GM12878 (cell line): ENCODE data around the gene RHOG. TPM values are rescaled to one million over a fixed set of nuclear protein-coding genes. Genes with fewer than 3 reads are reported as not detected.

Source experiments
- ATAC-seq: fragments of 200-7000 bp; cut with Tn5 transposase; 3 replicates; pipeline ENCODE4 v1.9.1; 2020; ENCODE audit warnings: mild to moderate bottlenecking, moderate library complexity
- BruUV-seq: library from RNA; stranded (reverse); fragments of 400-500 nt; replicated peaks from 2 replicates; lab custom pipeline; 2021; lab: Mats Ljungman, UMichigan
- CTCF ChIA-PET: fragments of 300-600 bp; sonication (Branson Sonifier 250); formaldehyde crosslinking; extraction: SDS; loops from one replicate; lab custom pipeline; 2021; ENCODE audit warnings: inconsistent platforms; lab: Yijun Ruan, JAX
- POLR2A ChIA-PET: fragments of 350-600 bp; formaldehyde crosslinking; extraction: SDS; loops from one replicate; lab custom pipeline; 2021; ENCODE audit warnings: inconsistent platforms; lab: Charles Lee
- RAD21 ChIA-PET: fragments of 300-600 bp; sonication (Branson Sonifier 250); formaldehyde crosslinking; loops from one replicate; lab custom pipeline; 2023; ENCODE audit warnings: antibody characterized with exemption; ENCODE audit not compliant: unreplicated experiment; lab: Charles Lee
- SMC1A ChIA-PET: fragments of 300-600 bp; sonication (Branson Sonifier 250); formaldehyde crosslinking; loops from one replicate; lab custom pipeline; 2023; ENCODE audit not compliant: unreplicated experiment, uncharacterized antibody; lab: Charles Lee
- DNase-seq: peaks from one replicate; pipeline ENCODE4 v3.0.0-alpha.2; 2011; ENCODE audit warnings: low read depth, low spot score
- FAIRE-seq: peaks from 3 replicates; lab custom pipeline; 2011; peaks lifted over from hg19 to GRCh38; lab: Jason Lieb, UNC
- H2AFZ ChIP-seq: 2 replicates; pipeline ENCODE4 v1.6.0; 2011; ENCODE audit warnings: low read depth, low read length, control low read depth; ENCODE audit not compliant: control insufficient read depth
- H3K27ac ChIP-seq: 2 replicates; pipeline ENCODE4 v1.5.1; 2011; ENCODE audit warnings: control low read depth; ENCODE audit not compliant: control insufficient read depth, insufficient read depth
- H3K27me3 ChIP-seq, 2 experiments: replicated peaks in 1 of 2; 2 replicates each; pipeline versions ENCODE4 v1.6.0 to v1.6.1; 2011; ENCODE audit warnings: low read length in 1 of 2; ENCODE audit not compliant: control insufficient read depth in 2 of 2, insufficient read depth in 2 of 2
- H3K36me3 ChIP-seq, 2 experiments: 2 replicates each; pipeline ENCODE4 v1.5.1; 2011; ENCODE audit warnings: low read length in 1 of 2; ENCODE audit not compliant: control insufficient read depth in 2 of 2, insufficient read depth in 2 of 2
- H3K4me1 ChIP-seq: 2 replicates; pipeline ENCODE4 v1.6.1; 2011; ENCODE audit warnings: mild to moderate bottlenecking, low read length, moderate library complexity, mixed read lengths; ENCODE audit not compliant: control insufficient read depth, insufficient read depth
- H3K4me2 ChIP-seq: 2 replicates; pipeline ENCODE4 v1.6.0; 2011; ENCODE audit warnings: control low read depth; ENCODE audit not compliant: control insufficient read depth, insufficient read depth
- H3K4me3 ChIP-seq: fragments of 200-600 bp; sonication (generic); 2 replicates; pipeline ENCODE4 v1.5.1; 2016
- H3K79me2 ChIP-seq: 2 replicates; pipeline ENCODE4 v1.6.0; 2011; ENCODE audit warnings: low read length; ENCODE audit not compliant: control insufficient read depth, insufficient read depth
- H3K9ac ChIP-seq: 2 replicates; pipeline ENCODE4 v1.8.0; 2011; ENCODE audit warnings: low read length, control low read depth, mixed read lengths; ENCODE audit not compliant: control insufficient read depth, insufficient read depth
- H3K9me3 ChIP-seq: replicated peaks from 3 replicates; pipeline ENCODE4 v1.5.1; 2011; ENCODE audit warnings: mild to moderate bottlenecking, low read length; ENCODE audit not compliant: control insufficient read depth, insufficient read depth
- H4K20me1 ChIP-seq: 2 replicates; pipeline ENCODE4 v1.6.0; 2011; ENCODE audit not compliant: control insufficient read depth, insufficient read depth
- ATF7 ChIP-seq: fragments of 450-650 bp; IDR thresholded peaks from 2 replicates; pipeline ENCODE4 v1.6.1; 2016; ENCODE audit warnings: low read depth, mild to moderate bottlenecking
- BHLHE40 ChIP-seq, 2 experiments: fragments of 450-650 bp in 1 of 2; IDR thresholded peaks; 2 replicates each; pipeline ENCODE4 v1.6.1; 2011 to 2017; ENCODE audit warnings: low read depth in 2 of 2, borderline replicate concordance in 1 of 2, improper control_type of control experiment in 1 of 2, low read length in 1 of 2, mild to moderate bottlenecking in 1 of 2
- BMI1 ChIP-seq: fragments of 450-650 bp; IDR thresholded peaks from 2 replicates; pipeline ENCODE4 v1.6.1; 2016; ENCODE audit warnings: mild to moderate bottlenecking, moderate library complexity, borderline replicate concordance
- BRCA1 ChIP-seq: IDR thresholded peaks from 2 replicates; pipeline ENCODE4 v1.6.1; 2011; ENCODE audit warnings: low read depth, low read length, improper control_type of control experiment
- NR2C1 ChIP-seq: fragments of 450-650 bp; IDR thresholded peaks from 2 replicates; pipeline ENCODE4 v1.6.1; 2017; ENCODE audit warnings: antibody characterized with exemption, mild to moderate bottlenecking, moderate library complexity
- PML ChIP-seq: IDR thresholded peaks from 2 replicates; pipeline ENCODE4 v1.6.1; 2012; ENCODE audit warnings: low read length, inconsistent platforms
- POLR2AphosphoS2 ChIP-seq: IDR thresholded peaks from 2 replicates; pipeline ENCODE4 v1.6.1; 2011; ENCODE audit warnings: low read depth, mild to moderate bottlenecking, low read length, improper control_type of control experiment, moderate library complexity
- RAD51 ChIP-seq: fragments of 450-650 bp; IDR thresholded peaks from 2 replicates; pipeline ENCODE4 v1.6.1; 2016; ENCODE audit warnings: moderate library complexity, mild to moderate bottlenecking, inconsistent platforms
- RFX5 ChIP-seq: IDR thresholded peaks from 2 replicates; pipeline ENCODE4 v1.6.1; 2011; ENCODE audit warnings: low read depth, low read length, improper control_type of control experiment
- SMAD1 ChIP-seq: fragments of 450-650 bp; IDR thresholded peaks from 2 replicates; pipeline ENCODE4 v1.6.1; 2018; ENCODE audit warnings: mild to moderate bottlenecking, low read depth; ENCODE audit not compliant: partially characterized antibody
- WGBS: methylation state at CpG from one replicate; pipeline ENCODE4 v1.1.6; 2016; ENCODE audit warnings: low lambda C conversion rate; ENCODE audit not compliant: insufficient replicate concordance, insufficient coverage; ENCODE audit errors: missing lambda C conversion rate; 5-methylcytosine and 5-hydroxymethylcytosine counted together
- in situ Hi-C: fragments of 300-500 bp; cut with MboI; formaldehyde crosslinking; loops from 9 replicates; pipeline ENCODE4 v1.14.3; 2018; ENCODE audit warnings: mixed read lengths
- intact Hi-C: fragments of 100-400 bp; cut with micrococcal nuclease; formaldehyde crosslinking; loops from one replicate; pipeline ENCODE4 v1.14.2; 2022; ENCODE audit not compliant: unreplicated experiment
- polyA plus RNA-seq, 11 experiments: library from polyadenylated mRNA; depleted of rRNA in 4 of 11; unstranded in 6 of 11; stranded (reverse) in 5 of 11; fragments of >200 nt; fragmentation: Nextera tagmentation in 4 of 11; fragmentation: Illumina TruSeq in 1 of 11; extraction: Ambion mirVana in 4 of 11; extraction: Trizol in 1 of 11; gene quantifications; 1 replicate in 1 of 11; 2 replicates in 10 of 11; pipeline versions ENCODE4 v1.2.1 to v1.2.3, GENCODE V29; 2011 to 2016; ENCODE audit warnings: inconsistent platforms in 2 of 11, missing spikeins in 2 of 11, low read depth in 1 of 11
- total RNA-seq, 4 experiments: library from RNA; depleted of rRNA in 3 of 4; stranded (reverse); fragments of >200 nt in 3 of 4; fragmentation: Illumina TruSeq in 1 of 4; extraction: Trizol in 1 of 4; gene quantifications; 2 replicates each; pipeline versions ENCODE4 v1.2.1 to v1.2.3, GENCODE V29; 2013 to 2021
- TF ChIP-seq, protein P1 (sequence below): fragments of 450-650 bp; conservative IDR thresholded peaks from 2 replicates; pipeline ENCODE4 v1.6.1; 2017; ENCODE audit warnings: mild to moderate bottlenecking, moderate library complexity

The RHOG gene
- total and polyA plus RNA-seq, 10 of the 15 experiments (the other 5 are each of a cell fraction or from before 2014, with no cell fraction given): 16.0 to 172 (median 94.8) TPM

DNA sequence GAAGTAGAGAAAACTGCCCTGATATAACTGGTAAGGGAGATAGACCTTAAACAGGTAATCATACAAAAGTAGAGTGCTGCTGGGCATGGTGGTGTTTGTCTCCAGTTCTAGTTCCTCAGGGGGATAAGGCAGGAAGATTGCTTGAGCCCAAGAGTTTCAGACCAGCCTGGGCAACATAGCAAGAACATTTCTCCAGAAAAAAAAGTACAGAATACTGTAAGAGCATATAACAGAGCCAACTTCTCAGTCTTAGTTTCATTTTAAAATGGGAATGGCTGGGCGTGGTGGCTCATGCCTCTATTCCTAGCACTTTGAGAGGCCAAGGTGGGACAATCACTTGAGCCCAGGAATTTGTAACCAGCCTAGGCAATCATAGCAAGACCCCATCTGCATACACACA, 4.5 kb upstream of the RHOG start:
- H3K4me3 ChIP-seq: no peak overlapping the region
- no peaks in the 10 kb centered on the region for H3K27me3 ChIP-seq
- FAIRE-seq: no peak
- no TSS peak for BruUV-seq
- intact Hi-C loops: no loop called here
- CTCF ChIA-PET: interaction anchor here (0.8 to 39.6 kb wide), 4 partner anchors 20 to 224 kb away, joined by 3 to 1047 read pairs (median 491); partner anchors contain the start of gene STIM1
- no peaks in the 10 kb centered on the region for H4K20me1 ChIP-seq
- 92% methylated on average over 1 of the region's 1 CpG for WGBS
- SMC1A ChIA-PET: interaction anchor here (0.9 to 21.1 kb wide), 5 partner anchors 7 to 227 kb away, joined by 3 to 805 read pairs (median 8); partner anchors contain the start of gene STIM1
- H2AFZ ChIP-seq: no peak overlapping the region
- peaks cover 5% of the 10 kb centered on the region for H3K79me2 ChIP-seq
- POLR2A ChIA-PET: interaction anchor here (0.7 to 12.0 kb wide), 2 partner anchors 9 to 228 kb away, joined by 4 to 242 read pairs; partner anchors contain the start of gene STIM1
- H3K4me2 ChIP-seq: no peak overlapping the region
- no peaks in the 10 kb centered on the region for H3K9me3 ChIP-seq
- no peak for TF ChIP-seq POLR2AphosphoS2
- no peak for TF ChIP-seq RFX5
- TF ChIP-seq BHLHE40 (IDR thresholded peaks at IDR 0.05; ENCODE audit: borderline replicate concordance in 1 of 2, low read depth in 2 of 2, low read length in 1 of 2): no peak
- TF ChIP-seq PML: no peak
- TF ChIP-seq BRCA1: no peak
- no peak for TF ChIP-seq ATF7
- TF ChIP-seq BMI1: no peak
- TF ChIP-seq, protein P1, sequence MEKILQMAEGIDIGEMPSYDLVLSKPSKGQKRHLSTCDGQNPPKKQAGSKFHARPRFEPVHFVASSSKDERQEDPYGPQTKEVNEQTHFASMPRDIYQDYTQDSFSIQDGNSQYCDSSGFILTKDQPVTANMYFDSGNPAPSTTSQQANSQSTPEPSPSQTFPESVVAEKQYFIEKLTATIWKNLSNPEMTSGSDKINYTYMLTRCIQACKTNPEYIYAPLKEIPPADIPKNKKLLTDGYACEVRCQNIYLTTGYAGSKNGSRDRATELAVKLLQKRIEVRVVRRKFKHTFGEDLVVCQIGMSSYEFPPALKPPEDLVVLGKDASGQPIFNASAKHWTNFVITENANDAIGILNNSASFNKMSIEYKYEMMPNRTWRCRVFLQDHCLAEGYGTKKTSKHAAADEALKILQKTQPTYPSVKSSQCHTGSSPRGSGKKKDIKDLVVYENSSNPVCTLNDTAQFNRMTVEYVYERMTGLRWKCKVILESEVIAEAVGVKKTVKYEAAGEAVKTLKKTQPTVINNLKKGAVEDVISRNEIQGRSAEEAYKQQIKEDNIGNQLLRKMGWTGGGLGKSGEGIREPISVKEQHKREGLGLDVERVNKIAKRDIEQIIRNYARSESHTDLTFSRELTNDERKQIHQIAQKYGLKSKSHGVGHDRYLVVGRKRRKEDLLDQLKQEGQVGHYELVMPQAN: no peak
- TF ChIP-seq SMAD1: no peak
- no peak for TF ChIP-seq RAD51
- TF ChIP-seq NR2C1: no peak
- TF ChIP-seq, all 136 proteins: peak for 0
- no peaks in the 10 kb centered on the region for H3K36me3 ChIP-seq
- DNase-seq (no peak), ATAC-seq (no peak)
- no peak overlapping the region for H3K9ac ChIP-seq
- H3K27ac ChIP-seq: no peak overlapping the region
- RAD21 ChIA-PET: interaction anchor here (3.6 kb wide), 1 partner anchor 10 kb away, joined by 24 read pairs; the partner anchor contains the start of gene STIM1
- H3K4me1 ChIP-seq: peaks cover 3% of the 10 kb centered on the region
- in situ Hi-C loops: loop anchor here (5.0 to 25.0 kb wide), 2 partner anchors 222 to 542 kb away; partner anchors contain the start of gene TRIM21
